ENCODE results near the gene ZFAND3. TPM values are rescaled to one million over a fixed set of nuclear protein-coding genes. Genes with fewer than 3 reads are reported as not detected.

The ZFAND3 gene
- polyA plus RNA-seq, 1 donor from 2014 or later = 19.7 TPM

DNA sequence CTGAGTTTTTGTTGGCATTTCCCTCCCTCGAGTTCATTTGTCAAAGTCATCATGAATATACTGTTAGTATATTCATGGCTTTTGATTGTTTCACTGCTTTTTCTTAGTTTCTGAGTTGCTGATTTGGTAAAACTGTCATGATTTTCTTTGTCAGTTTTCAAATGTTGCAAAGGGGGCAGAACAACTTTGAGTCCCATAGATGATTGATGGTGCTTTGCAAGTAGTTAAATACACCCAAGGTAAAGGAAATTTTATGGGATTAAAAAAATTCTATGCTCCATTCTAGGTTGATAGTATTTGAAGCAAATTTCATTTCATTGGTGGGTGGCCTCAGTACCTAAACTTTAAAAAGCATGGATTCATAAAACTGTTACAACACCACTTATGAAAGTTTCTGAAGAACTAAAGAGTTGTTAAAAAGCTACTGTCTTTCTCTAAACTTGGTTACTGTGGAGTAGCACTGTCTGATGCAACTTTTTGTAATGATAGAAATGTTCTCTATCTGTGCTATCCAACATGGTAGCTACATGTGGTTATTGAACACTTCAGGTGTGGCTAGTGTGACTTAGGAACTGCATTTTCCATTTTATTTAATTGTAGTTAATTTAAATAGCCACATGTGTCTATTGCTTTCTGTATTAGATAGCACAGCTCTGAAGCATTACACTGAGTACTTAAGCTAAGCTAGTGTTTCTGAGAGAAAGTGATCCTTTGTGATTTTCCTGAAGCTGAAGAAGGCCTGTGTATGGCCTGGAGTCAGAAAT, 153.6 kb downstream of the ZFAND3 start:
- Histone ChIP-seq H3K4me3 (ENCODE audit: low read length) (no peak overlapping the region), H3K36me3 (ENCODE audit: insufficient read depth, low read length) (no peaks in the 10 kb centered on the region), H3K27ac (ENCODE audit: low read length) (no peak overlapping the region), H4K20me1 (ENCODE audit: insufficient read depth) (no peaks in the 10 kb centered on the region), H3K9me2 (ENCODE audit: insufficient read depth, low read length) (no peaks in the 10 kb centered on the region), H3F3A (ENCODE audit: insufficient read depth, low read length, poor library complexity, severe bottlenecking) (peaks cover 7% of the 10 kb centered on the region), H2AFZ (ENCODE audit: low read depth, low read length) (no peak overlapping the region), H3K9me3 (ENCODE audit: low read length) (peaks cover 4% of the 10 kb centered on the region), H3K9ac (ENCODE audit: low read length) (no peak overlapping the region), H3K79me2 (replicated peaks; ENCODE audit: insufficient read depth, low read length) (peaks cover 50% of the 10 kb centered on the region), H3K4me2 (ENCODE audit: low read length) (no peak overlapping the region), H3K27me3 (ENCODE audit: insufficient read depth, low read depth, low read length) (no peaks in the 10 kb centered on the region)
- TF ChIP-seq EP300 (conservative IDR thresholded peaks at IDR 0.05; ENCODE audit: poor library complexity, severe bottlenecking) (no peak), RAD21 (conservative IDR thresholded peaks at IDR 0.05) (no peak), SMC3 (conservative IDR thresholded peaks at IDR 0.05; ENCODE audit: poor library complexity) (no peak), EZH2 (IDR thresholded peaks at IDR 0.05; ENCODE audit: borderline replicate concordance, insufficient read depth, low read length, poor library complexity, severe bottlenecking) (no peak)
- TF ChIP-seq, protein P1, sequence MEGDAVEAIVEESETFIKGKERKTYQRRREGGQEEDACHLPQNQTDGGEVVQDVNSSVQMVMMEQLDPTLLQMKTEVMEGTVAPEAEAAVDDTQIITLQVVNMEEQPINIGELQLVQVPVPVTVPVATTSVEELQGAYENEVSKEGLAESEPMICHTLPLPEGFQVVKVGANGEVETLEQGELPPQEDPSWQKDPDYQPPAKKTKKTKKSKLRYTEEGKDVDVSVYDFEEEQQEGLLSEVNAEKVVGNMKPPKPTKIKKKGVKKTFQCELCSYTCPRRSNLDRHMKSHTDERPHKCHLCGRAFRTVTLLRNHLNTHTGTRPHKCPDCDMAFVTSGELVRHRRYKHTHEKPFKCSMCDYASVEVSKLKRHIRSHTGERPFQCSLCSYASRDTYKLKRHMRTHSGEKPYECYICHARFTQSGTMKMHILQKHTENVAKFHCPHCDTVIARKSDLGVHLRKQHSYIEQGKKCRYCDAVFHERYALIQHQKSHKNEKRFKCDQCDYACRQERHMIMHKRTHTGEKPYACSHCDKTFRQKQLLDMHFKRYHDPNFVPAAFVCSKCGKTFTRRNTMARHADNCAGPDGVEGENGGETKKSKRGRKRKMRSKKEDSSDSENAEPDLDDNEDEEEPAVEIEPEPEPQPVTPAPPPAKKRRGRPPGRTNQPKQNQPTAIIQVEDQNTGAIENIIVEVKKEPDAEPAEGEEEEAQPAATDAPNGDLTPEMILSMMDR (IDR thresholded peaks at IDR 0.05; ENCODE audit: poor library complexity, severe bottlenecking) = no peak
- TF ChIP-seq, protein P2, sequence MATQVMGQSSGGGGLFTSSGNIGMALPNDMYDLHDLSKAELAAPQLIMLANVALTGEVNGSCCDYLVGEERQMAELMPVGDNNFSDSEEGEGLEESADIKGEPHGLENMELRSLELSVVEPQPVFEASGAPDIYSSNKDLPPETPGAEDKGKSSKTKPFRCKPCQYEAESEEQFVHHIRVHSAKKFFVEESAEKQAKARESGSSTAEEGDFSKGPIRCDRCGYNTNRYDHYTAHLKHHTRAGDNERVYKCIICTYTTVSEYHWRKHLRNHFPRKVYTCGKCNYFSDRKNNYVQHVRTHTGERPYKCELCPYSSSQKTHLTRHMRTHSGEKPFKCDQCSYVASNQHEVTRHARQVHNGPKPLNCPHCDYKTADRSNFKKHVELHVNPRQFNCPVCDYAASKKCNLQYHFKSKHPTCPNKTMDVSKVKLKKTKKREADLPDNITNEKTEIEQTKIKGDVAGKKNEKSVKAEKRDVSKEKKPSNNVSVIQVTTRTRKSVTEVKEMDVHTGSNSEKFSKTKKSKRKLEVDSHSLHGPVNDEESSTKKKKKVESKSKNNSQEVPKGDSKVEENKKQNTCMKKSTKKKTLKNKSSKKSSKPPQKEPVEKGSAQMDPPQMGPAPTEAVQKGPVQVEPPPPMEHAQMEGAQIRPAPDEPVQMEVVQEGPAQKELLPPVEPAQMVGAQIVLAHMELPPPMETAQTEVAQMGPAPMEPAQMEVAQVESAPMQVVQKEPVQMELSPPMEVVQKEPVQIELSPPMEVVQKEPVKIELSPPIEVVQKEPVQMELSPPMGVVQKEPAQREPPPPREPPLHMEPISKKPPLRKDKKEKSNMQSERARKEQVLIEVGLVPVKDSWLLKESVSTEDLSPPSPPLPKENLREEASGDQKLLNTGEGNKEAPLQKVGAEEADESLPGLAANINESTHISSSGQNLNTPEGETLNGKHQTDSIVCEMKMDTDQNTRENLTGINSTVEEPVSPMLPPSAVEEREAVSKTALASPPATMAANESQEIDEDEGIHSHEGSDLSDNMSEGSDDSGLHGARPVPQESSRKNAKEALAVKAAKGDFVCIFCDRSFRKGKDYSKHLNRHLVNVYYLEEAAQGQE (IDR thresholded peaks at IDR 0.05; ENCODE audit: borderline replicate concordance) = no peak

DNA sequence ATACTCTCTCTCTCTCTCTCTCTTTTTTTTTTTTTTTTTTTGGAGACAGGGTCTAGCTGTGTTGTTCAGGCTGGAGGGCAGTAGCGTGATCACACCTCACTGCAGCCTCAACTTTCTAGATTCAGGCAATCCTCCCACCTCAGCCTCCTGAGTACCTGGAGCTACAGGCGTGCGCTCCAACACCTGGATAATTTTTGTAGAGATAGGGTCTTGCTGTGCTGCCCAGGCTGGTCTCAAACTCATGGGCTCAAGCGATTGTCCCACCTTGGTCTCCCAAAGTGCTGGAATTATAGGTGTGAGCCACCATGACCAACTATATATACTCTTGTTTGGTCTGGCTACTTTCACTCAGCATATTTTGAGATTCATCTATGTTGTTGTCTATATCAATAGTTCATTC, 154.9 kb downstream of the ZFAND3 start:
- Histone ChIP-seq H3K9ac (ENCODE audit: low read length) (no peak overlapping the region), H3K27ac (ENCODE audit: low read length) (no peak overlapping the region), H3K4me3 (ENCODE audit: low read length) (no peak overlapping the region), H3K27me3 (ENCODE audit: insufficient read depth, low read depth, low read length) (no peaks in the 10 kb centered on the region), H2AFZ (ENCODE audit: low read depth, low read length) (no peak overlapping the region), H3K9me3 (ENCODE audit: low read length) (peaks cover 4% of the 10 kb centered on the region), H3K79me2 (replicated peaks; ENCODE audit: insufficient read depth, low read length) (peaks cover 57% of the 10 kb centered on the region), H3K9me2 (ENCODE audit: insufficient read depth, low read length) (no peaks in the 10 kb centered on the region), H4K20me1 (ENCODE audit: insufficient read depth) (no peaks in the 10 kb centered on the region), H3K36me3 (ENCODE audit: insufficient read depth, low read length) (no peaks in the 10 kb centered on the region), H3K4me2 (ENCODE audit: low read length) (no peak overlapping the region), H3F3A (ENCODE audit: insufficient read depth, low read length, poor library complexity, severe bottlenecking) (peaks cover 7% of the 10 kb centered on the region)
- TF ChIP-seq EZH2 (IDR thresholded peaks at IDR 0.05; ENCODE audit: borderline replicate concordance, insufficient read depth, low read length, poor library complexity, severe bottlenecking) = no peak
- TF ChIP-seq TAF1 (IDR thresholded peaks at IDR 0.05; ENCODE audit: low read depth) = no peak
- TF ChIP-seq POLR2AphosphoS5 (IDR thresholded peaks at IDR 0.05) = no peak
- TF ChIP-seq SMC3 (conservative IDR thresholded peaks at IDR 0.05; ENCODE audit: poor library complexity) = no peak
- no peak for TF ChIP-seq MXI1 (conservative IDR thresholded peaks at IDR 0.05; ENCODE audit: poor library complexity, severe bottlenecking)

Data from neural cell (in vitro differentiated cells).